ENCODE results near the gene TFAP2E.

GRCh38 chr1:35564884-35565741, 8.0 kb upstream of the TFAP2E start:
- TF ChIP-seq NFRKB (IDR thresholded peaks at IDR 0.05) (no peak), SP1 (IDR thresholded peaks at IDR 0.05) (no peak), SUZ12 (IDR thresholded peaks at IDR 0.05) (no peak), BHLHE40 (IDR thresholded peaks at IDR 0.05; ENCODE audit: borderline replicate concordance) (no peak), FOXA1 (IDR thresholded peaks at IDR 0.05) (no peak), PKNOX1 (IDR thresholded peaks at IDR 0.05) (no peak)

Measured in HEK293T (cell line).